ENCODE data around the gene RDH12.

DNA sequence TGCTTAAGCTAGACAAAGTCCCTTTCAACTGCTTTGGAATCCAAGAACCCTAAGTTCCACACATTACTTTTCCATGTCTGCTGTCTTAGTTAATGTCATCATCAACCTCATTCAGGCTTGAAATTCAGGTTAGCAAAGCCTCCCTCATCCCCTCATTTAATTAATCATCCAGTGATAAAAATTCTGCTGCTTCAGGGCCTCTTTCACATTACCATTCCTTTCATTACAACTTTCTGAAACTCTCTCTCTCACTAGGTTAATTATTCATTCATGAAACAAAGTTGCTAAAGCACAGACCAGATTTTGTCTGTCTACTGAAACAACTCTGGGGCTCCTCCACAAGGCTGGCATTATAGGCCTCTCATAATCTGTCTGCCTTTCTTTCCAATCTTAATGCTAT, 17.8 kb upstream of the RDH12 start:
- TF ChIP-seq EZH2 (IDR thresholded peaks at IDR 0.05; ENCODE audit: low read length, missing control alignments): no peak
- TF ChIP-seq, protein P1, sequence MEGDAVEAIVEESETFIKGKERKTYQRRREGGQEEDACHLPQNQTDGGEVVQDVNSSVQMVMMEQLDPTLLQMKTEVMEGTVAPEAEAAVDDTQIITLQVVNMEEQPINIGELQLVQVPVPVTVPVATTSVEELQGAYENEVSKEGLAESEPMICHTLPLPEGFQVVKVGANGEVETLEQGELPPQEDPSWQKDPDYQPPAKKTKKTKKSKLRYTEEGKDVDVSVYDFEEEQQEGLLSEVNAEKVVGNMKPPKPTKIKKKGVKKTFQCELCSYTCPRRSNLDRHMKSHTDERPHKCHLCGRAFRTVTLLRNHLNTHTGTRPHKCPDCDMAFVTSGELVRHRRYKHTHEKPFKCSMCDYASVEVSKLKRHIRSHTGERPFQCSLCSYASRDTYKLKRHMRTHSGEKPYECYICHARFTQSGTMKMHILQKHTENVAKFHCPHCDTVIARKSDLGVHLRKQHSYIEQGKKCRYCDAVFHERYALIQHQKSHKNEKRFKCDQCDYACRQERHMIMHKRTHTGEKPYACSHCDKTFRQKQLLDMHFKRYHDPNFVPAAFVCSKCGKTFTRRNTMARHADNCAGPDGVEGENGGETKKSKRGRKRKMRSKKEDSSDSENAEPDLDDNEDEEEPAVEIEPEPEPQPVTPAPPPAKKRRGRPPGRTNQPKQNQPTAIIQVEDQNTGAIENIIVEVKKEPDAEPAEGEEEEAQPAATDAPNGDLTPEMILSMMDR (conservative IDR thresholded peaks at IDR 0.05 in 1 of 2, IDR thresholded peaks at IDR 0.05 in 1 of 2; ENCODE audit: low read depth in 1 of 2, low read length in 2 of 2): no peak
